NCI-H748 treated with DMSO at 0.1 percent for 48 hours (cell line): Measurements from ENCODE around the gene FUT2.
A peak's percentile ranks its signal among the peaks of the same experiment; 100 is the strongest.
"Not testable (repeated sequence)": the region's sequence is repeated elsewhere in the genome, so short reads cannot be mapped to it uniquely, and the experiment has no call there.

ENCODE experiments used
- DNase-seq: peaks from one replicate; lab custom pipeline; 2025; lab: John Stamatoyannopoulos, UW

The FUT2 gene

GRCh38 chr19:48695743-48696352, at the start of gene FUT2:
Gene FUT2 (plus strand): TSS chr19:48695971. CDS start chr19:48702957, 6,986 bp downstream.
- peak; percentile 36 for DNase-seq

- peak; percentile 83 for DNase-seq
Measured at GRCh38 chr19:48646001-48646721, 49.6 kb upstream of the FUT2 start, which contains the start of gene CA11. Gene CA11 (minus strand): TSS chr19:48646187. CDS start chr19:48645632, 555 bp downstream.

DNA sequence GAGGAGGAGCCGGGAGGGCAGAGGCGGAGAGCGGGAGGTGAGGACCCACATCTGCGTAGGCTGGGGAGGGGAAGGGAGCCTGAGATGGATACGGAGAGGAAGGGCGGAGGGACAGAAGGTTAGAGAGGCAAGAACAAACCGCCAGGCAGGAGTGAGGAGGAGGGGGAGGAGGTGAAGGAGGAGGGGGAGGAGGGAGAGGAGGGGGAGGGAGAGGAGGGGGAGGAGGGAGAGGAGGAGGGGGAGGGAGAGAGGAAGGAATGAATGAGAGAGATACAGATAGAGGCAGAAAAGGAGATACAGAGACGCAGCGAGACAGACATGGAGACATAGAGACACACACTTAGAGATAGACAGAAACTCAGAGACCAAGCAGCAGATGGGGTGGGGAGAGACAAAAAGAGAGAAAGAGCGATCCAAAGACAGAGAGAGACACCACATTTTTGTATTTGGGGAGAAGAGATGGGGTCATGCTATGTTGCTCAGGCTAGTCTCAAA, 49.0 kb upstream of the FUT2 start:
- DNase-seq, result no peak

DNA sequence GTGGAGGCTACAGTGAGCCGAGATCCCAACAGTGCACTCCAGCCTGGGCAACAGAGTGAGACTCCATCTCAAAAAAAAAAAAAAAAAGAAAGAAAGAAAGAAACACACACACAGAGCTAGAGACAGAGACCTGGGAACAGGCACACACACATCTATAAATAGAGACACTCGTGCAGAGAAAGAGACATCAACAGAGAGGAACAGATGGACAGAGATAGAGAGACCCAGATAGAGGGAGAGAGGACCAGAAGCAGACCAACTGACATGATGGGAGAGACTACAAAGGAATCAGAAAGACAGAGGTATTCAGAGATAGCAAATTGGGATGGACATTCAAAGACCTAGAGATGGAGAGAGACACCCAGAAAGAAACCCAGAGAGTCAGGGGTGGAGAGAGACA, 47.6 kb upstream of the FUT2 start:
- no peak for DNase-seq

GRCh38 chr19:48650974-48651682, 44.6 kb upstream of the FUT2 start:
- DNase-seq, result no peak

DNA sequence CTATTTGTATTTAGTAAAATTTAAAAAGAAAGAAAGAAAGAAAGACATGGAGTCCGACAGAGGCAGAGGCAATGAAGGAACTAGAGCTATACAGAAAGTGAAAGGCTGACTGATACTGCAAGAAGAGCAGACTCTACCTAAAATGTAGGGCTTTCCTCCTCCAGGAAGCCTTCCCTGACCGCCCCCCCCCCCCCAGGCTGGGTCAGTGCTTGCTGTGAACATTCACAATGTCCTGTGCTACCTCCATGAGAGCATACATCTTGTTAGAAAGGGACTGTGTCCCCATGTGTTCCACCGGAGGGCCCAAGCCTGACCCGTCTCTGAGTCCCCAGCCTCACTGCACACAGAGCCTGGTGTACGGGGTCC, 44.1 kb upstream of the FUT2 start:
- DNase-seq, result no peak

GRCh38 chr19:48654299-48655059, 41.3 kb upstream of the FUT2 start:
- no peak for DNase-seq

- no peak for DNase-seq
Measured at GRCh38 chr19:48656840-48657474, 38.8 kb upstream of the FUT2 start.

DNA sequence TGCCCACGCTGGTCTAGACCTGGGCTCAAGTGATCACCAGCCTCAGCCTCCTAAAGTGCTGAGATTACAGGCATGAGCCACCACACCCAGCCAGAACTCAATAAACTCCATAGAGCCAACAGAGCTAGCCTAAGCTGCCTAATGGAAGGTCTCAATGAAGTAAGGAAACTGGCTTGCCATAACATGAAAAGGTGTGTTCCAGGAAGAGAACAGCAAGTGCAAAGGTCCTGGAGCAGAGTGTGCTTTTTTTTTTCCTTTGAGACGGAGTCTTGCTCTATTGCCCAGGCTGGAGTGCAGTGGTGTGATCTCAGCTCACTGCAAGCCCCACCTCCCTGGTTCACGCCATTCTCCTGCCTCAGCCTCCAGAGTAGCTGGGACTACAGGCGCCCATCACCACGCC, 37.9 kb upstream of the FUT2 start:
- DNase-seq, result not testable (repeated sequence)

DNA sequence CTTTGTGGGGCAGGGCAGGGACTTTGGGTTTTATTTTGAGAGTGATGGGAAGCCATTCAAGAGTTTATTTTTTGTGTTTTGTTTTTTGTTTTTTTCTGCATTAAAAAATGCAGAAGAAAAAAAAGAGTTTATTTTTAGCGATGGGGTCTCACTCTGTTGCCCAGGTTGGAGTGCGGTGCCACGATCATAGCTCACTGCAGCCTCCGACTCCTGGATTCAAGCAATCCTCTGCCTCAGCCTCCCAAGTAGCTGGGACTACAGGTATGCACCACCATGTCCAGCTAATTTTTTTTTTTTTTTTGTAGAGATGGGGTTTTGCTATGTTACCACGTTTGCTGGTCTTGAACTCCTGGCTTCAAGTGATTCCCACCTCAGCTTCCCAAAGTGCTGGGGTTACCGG, 37.3 kb upstream of the FUT2 start:
- no peak for DNase-seq

GRCh38 chr19:48659768-48660167, 36.0 kb upstream of the FUT2 start:
- DNase-seq, result no peak

DNA sequence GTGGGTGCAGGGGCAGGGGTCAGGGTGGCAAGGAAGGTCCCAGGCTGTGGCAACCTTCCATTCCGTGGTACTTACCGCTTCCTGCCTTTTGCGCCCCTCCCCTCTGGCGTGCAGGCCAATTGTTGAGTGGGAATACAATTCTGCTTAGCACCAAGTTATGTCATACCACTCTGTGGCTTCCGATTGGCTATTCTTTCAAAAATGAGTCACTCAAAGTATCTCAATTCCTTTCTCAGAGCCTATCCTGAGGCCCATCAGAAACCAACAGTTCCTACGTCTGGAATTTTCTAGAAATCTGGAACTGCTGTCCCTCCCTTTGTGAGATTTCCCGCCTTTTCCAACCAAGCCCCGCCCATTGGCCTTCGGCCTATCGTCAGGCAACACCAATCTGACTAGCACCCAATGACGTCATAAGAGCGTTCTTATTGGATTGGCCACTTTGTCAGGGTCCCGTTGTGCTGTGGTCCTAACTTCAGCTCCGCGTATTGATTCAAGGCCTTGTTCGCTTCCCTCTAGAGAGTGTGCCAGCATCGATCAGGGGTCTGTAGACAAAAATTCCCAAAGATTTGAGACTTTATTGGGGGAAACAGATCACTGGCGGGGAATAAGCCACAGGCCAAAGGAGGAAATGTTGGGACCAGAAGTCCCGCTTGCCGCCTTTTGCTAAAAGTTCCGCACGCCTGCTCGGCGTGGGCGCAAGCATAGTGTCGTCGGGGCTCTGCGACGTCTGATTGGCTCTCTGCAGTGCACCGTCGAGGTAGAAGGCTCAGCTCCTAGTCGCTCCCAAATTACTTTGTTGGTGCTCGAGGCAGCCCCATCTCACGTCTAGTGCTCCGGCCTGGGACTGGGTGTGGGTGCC, 34.7 kb upstream of the FUT2 start:
- DNase-seq, result no peak

GRCh38 chr19:48661711-48662090, 34.1 kb upstream of the FUT2 start:
- DNase-seq, result no peak

GRCh38 chr19:48663667-48664066, 32.1 kb upstream of the FUT2 start:
- no peak for DNase-seq

DNA sequence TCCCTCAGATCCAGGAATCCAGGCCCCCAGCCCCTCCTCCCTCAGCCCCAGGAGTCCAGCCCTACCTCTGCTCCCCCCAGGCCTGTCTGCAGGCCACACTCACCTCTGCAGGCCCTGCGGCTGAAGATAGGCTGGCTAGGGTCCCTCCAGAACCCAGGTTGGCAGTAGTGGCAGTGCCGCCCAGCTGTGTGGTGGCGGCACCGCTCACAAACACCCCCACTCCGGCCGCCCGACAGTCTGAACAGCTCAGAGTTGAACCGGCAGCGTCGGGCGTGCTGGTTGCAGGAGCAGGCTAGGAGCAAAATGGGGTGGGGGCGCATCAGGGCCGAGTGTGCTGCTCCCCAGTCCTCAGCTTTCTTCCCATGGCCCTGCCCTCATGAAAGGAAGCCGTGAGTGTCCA, 31.3 kb upstream of the FUT2 start:
- no peak for DNase-seq

DNA sequence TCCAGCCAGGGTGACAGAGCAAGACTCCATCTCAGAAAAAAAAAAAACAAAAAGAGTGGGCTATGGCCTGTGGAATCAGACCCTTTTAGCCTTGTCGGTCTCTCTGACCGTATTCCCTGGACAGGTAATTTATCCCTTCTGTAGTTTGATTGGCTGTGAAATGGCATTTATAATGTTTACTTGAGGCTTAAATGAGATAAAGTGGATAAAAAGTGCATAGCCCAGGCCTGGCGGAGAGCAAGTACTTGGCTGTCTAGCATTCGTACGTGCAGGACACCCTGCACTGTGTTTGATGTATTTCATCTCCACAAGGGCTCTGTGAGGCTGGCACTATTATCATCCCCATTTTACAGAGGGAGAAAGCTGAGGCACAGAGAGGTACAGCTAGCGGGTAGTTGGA, 30.0 kb upstream of the FUT2 start:
- DNase-seq, result no peak

DNA sequence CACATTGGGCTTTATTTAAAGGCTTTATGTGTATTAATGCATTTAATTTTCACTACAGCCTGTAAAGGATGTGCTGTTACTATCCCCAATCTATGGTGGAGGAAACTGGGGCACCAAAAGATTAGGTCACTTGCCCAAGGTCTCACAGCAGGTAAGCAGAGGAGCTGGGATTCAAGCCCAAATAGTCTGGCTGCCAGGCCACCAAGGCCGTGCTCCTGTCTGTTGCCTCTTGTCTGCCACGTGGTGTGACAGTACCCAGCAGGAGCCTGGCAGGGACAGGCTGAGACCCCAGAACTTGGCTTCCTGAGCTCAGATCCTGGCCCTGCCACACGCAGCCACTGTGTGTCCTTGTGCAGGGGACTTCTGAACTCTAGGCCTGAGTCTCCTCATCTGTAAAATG, 27.4 kb upstream of the FUT2 start:
- DNase-seq, result no peak

DNA sequence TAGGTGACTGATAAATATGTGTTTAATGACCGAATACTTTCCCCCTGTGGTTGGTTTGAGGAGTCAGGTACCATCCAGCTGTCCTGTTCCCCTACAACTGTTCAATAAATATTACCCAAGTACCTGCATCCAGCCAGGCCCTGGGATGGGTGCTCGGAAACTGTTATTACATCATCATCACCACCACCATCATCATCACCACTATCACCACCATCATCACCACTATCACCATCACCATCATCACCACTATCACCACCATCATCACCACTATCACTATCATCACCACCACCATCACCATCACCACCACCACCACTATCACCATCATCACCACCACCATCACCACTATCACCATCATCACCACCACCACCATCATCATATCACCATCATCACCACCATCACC, 27.0 kb upstream of the FUT2 start:
- no peak for DNase-seq

DNA sequence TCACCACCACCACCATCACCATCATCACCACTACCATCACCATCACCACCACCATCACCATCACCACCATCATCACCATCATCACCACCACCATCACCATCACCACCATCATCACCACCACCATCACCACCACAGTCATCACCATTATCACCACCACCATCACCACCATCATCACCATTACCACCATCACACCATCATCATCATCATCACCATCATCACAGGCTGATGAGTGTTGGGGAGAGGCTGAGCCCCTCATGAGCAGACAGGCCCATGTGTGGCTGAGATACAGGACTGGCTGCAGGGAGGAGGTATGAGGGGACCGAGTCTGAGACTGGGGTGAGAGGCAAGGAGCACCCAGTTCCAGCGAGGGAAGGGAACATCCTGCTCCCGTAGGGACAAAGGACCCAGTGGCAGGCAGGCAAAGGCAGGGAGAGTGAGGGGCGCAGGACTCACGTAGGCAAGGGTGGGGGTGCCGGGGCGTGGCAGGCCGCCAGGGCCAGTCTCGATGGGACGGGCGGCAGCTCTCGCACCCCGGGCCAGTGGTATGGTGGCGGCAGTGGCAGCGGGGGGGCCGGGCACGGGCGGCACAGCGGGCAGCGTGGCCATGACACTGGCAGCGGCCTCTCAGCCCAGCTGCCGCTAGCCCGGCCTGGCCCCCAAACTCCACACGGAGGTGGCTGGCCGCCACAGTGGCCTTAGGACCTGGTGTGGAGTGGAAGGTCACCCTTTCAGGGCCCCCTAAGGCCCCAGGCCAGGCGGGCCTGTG, 25.7 kb upstream of the FUT2 start:
- no peak for DNase-seq
